Activated CD4-positive, alpha-beta T cell treated with anti-CD3 and anti-CD28 coated beads, Interleukin-10, Interleukin-2, amounts not matched to agents 100 ng/mL and 50 ng/mL, durations not matched to agents 16 hours and 8 hours (primary cell): ENCODE results near the gene PCBP4.
"Not testable (repeated sequence)": the region's sequence is repeated elsewhere in the genome, so short reads cannot be mapped to it uniquely, and the experiment has no call there.

Source experiments
- DNase-seq: peaks from one replicate; pipeline ENCODE4 v3.0.0-alpha.2; 2020

The PCBP4 gene

DNA sequence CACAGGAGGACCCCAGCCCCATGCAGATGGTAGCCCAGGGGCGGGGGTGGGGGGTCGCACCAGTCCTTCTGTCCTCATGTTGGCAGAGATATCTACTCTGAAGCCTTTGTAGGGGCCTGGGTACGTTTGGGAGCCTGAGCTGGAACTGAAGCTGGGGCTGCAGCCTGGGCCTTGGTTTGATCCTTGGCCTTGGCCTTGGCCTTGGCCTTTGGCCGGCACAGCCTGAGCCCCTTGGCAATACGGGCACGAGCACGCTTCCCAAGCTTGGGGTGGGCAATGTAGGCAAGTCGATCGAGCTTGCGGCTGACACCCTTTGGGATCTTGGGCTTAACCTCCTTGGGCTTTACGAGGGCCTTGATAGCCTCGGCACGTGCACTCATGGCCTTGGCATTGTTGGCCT, 26.4 kb upstream of the PCBP4 start:
- DNase-seq: not testable (repeated sequence)

DNA sequence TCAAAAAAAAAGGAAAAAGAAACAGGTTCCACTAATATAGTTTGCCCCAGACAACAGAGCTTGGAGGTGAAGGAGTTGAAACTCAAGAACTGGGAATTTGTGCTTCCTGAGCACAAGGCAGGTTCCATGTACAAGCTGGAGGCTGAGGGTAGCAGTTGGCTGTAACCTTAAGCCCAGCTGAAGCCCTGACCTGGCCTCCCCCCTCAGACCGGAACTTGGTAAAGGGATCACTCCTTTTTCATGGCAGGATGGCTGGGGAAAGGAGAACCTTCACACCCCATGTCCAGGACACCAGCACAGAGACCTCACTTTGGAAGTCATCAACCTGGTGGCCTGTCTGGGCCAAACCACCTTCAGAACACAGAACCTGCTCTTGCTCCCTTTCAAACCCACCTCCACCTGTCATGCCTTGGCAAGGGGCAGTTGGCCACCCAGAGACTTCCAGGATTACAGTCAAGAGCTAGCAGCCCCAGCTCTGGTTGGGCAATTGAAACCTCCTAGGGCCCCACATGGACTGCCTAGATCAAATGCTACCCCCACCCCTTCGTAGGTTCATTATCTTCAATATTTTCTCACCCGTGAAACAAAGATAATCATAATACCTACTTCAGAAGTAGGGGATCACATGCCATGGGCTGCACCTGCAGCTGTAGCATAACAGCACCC, 24.9 kb upstream of the PCBP4 start:
- no peak for DNase-seq

DNA sequence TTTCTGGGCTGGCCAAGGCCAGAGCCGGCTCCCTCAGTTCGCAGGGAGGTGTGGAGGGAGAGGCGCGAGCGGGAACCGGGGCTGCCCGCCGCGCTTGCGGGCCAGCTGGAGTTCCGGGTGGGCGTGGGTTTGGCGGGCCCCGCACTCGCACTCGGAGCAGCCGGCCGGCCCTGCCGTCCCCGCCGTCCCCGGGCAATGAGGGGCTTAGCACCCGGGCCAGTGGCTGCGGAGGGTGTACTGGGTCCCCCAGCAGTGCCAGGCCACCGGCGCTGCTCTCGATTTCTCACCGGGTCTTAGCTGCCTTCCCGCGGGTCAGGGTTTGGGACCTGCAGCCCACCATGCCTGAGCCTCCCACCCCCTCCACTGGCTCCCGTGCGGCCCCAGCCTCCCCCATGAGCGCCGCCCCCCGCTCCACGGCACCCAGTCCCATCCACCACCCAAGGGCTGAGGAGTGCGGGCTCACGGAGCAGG, 23.3 kb upstream of the PCBP4 start:
- DNase-seq: not testable (repeated sequence)

DNA sequence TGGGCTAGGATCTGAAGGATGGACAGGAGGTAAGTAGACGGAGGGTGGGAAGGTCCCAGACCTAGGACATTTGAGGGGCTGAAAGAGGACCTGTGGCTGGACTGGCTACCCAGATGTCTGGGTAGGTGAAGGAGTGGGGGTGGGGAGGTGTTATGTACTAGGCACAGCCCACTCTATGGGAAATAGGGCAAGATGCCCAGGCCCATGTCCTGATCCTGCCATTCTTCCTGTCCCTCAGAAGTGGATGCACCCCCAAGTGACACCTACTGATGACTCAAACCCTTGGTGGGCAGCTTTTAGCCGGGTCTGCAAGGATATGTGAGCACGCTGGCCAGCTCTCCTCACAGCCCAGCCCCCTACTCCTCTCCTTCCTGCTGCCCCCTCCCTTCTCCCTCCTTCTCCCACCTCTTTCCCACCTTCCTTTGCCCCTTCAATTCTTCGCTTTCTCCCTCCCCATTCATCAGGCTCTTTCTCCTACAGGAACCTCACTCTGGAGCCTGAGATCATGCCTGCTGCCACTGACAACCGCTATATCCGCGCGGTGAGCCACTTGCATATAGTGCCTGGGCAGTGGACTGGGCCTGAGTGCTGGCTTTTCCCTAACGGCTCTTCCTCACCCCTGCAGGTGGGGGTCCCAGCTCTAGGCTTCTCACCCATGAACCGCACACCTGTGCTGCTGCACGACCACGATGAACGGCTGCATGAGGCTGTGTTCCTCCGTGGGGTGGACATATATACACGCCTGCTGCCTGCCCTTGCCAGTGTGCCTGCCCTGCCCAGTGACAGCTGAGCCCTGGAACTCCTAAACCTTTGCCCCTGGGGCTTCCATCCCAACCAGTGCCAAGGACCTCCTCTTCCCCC, 21.3 kb upstream of the PCBP4 start:
- no peak for DNase-seq

DNA sequence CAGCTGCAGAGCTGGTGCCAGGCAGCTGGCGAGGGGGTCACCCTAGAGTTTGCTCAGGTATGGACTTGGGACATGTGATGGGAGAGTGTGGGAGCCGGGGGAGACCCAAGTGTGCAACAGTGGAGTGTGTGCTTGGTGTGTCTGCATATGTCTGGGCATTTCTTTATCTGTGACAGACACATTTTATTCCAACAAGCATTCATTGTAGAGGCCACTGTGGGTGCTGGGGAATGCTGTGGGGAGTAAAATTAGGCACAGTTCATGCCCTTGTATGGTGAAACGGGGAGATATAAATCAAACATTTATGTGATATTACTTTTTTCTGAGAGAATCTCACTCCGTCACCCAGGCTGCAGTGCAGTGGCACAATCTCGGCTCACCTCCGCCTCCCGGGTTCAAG, 20.3 kb upstream of the PCBP4 start:
- no peak for DNase-seq

DNA sequence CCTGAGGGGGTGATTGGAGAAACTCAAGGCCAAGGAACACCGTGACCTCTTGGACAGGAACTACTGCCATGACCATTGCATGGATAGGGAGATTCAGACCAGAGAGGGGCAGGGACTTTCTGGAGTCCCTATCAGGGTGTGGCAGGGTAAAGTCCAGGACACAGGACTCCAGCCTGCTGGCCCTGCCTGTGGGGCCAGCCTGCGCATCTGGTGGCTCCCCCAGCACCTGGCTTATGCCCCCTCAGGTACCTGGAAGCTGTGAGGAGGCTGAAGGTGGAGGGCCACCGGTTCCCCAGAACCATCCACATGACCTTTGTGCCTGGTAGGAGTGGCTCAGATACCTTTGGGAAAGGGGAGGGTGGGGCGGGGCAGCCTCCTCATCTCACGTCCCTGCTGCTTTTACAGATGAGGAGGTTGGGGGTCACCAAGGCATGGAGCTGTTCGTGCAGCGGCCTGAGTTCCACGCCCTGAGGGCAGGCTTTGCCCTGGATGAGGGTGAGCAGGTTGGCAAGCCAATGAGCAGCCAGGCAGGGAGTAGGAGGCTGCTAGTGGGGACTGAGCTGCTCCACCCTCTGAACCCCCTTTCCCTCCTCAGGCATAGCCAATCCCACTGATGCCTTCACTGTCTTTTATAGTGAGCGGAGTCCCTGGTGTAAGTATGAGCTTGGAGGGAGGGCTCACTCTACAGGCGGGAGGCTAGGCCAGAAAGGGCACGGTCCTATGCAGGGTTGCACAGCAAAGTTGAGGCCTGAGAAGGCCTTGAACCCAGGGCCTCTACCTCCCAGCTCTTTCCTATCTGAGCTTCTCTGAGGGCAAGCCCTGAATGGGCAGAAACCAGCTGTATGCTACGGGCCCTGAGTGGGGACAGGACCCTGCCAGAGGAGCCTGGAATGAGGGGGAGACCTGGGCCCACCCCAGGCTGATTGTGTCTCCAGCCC, 19.0 kb upstream of the PCBP4 start:
- DNase-seq: no peak

DNA sequence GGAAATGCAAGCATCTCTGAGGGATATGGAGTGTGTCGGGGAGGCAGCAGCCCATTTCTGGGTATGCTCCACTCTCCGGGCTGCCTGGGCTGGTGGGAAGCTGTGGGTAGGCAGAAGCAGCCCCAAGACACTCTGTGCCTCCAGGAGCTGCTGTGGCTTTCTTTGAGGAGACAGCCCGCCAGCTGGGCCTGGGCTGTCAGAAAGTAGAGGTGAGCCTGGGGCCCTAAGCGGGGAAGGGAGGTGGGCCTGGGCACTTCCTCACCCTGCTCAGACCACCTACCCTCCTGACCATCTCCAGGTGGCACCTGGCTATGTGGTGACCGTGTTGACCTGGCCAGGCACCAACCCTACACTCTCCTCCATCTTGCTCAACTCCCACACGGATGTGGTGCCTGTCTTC, 17.8 kb upstream of the PCBP4 start:
- DNase-seq: no peak

DNA sequence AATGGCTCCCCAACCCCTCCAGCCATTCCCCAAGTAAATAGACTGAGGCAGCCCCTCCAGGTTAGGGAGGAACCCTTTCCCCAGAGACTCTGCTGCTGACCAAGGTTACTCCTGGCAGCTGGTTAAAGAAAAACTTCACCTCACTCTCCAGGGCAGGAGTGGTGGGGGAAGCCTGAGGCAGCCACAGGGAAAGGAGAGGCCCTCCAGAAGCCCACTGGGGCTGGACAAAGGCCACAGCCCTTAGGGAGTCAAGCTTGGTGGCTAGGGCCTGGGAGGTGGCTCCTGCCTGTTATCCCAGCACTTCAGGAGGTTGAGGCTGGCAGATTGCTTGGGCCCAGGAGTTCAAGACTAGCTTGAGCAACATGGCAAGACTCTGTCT, 17.0 kb upstream of the PCBP4 start:
- DNase-seq: no peak

DNA sequence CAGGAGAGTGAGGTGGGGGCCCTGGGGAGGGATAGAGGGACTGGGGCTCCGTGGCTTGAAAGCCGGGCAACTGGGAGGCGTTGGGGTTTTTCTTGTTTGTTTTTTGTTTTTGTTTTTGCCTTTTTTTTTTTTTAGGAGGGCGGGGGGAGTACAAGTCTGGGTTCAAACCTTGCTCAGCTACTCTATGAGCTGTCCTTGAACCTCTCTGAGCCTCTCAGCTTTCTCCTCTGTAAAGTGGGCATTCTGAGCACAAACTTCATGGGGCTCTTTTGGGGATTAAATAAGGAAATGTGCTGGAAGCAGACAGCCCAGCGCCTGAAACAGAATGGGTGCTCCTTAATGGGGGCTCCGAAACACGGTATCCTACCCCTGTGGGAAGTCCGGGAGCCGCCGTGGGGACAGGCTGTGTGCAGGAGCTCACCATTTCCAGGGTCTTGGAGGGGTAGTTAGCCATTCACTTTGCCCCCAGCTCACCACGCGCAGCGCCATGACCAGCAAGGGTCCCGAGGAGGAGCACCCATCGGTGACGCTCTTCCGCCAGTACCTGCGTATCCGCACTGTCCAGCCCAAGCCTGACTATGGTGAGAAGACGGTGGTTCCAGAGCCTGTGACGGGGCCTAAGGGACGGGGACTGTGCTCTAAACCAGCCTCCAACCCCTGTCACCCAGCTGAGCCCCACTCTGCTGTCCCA, 16.5 kb upstream of the PCBP4 start:
- no peak for DNase-seq

DNA sequence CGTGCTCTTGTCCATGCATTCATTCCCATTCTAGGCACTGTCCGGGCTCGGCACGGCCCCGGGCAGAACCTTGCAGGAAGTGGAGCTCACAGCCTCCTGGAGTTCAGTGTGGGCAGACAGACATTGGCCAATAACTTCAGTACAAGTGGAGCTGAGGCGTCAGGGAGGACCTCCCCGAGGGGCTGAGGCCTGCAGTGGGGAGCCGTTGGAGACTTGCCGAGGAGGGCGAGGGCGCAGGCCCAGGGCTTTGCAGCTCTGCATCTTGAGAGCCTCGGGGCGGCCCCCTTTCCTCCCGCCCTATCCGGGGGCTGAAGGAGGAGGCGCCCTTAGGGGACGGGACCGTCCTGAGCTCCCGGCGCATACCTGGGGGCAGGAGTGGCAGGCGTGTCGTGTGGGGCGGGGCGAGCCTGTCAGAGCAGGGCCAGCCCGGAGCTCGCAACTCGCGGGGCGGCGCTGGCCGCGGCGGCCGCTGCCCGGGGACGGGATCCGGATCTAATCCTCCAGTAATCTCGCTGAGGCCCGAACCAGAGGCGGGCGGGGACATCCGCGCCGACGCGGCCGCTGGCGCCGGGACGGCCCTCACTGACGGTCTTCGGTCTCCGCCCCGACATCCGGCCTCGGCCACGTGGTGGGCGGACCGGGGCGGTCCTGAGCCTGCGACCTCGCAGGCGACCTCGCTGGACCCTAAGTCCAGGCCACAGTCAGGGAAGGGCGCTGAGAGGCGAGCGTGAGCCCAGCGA, 15.8 kb upstream of the PCBP4 start, which contains the start of gene ACY1:
ACY1 (plus strand) TSS at position 698 of the 740 bp plus-strand sequence. CDS start 530 bp downstream, outside the sequence.
- peak; percentile 86 for DNase-seq

DNA sequence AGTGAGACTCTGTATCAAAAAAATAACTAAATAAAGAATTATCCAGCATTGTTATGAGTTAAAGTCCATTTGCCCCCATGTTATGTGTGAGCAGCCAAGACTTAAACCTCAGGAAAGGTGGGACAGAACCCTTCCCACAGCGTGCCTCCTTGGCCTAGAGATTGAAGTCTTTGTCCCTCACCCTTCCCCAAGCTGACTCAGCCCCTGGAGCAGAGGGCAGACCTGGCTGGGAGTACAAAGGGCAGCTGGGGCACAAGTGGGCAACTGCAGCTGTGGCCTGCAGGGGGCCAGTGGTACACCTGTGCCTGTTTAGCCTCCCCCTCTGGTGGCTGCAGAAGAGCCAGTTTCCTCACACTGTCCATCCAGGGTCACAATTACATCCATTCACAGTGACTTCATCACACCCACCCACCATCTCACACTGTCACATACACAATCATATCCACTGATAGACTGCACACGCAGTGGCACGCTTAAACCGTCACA, 15.1 kb upstream of the PCBP4 start:
- peak; percentile 59 for DNase-seq

DNA sequence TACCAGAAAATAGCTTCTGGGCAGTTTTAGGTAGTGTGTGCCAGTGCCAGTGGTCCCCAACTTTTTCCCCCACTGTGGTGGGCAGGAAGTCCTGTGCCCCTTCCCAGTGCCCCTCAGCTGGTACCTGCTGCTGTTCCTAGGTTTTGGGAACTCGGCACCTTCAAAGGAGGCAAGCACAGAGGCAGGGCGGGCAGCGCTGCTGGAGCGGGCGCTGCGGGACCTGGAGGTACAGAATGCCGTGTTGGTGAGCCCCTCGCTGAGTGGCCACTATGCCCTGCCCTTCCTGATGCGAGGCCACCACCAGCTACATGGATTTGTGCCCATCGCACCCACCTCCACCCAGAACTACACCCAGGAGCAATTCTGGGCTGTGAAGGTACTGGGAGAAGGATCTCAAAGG, 13.0 kb upstream of the PCBP4 start:
- DNase-seq: no peak

DNA sequence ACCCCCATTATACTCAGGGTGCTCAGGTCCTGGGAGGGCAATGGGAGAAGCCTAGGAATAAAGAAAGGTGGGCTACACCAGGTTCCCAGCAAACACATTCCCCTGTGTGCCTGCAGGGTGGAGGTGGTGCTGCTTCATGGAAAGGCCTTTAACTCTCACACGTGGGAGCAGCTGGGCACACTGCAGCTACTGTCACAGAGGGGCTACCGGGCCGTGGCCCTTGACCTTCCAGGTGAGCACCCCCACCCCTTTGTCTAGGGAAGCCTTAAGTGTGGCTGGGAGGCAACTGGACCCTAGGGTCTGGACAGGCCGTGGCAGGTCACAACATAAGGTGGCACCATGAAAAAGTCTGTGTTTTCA, 10.9 kb upstream of the PCBP4 start:
- no peak for DNase-seq

DNA sequence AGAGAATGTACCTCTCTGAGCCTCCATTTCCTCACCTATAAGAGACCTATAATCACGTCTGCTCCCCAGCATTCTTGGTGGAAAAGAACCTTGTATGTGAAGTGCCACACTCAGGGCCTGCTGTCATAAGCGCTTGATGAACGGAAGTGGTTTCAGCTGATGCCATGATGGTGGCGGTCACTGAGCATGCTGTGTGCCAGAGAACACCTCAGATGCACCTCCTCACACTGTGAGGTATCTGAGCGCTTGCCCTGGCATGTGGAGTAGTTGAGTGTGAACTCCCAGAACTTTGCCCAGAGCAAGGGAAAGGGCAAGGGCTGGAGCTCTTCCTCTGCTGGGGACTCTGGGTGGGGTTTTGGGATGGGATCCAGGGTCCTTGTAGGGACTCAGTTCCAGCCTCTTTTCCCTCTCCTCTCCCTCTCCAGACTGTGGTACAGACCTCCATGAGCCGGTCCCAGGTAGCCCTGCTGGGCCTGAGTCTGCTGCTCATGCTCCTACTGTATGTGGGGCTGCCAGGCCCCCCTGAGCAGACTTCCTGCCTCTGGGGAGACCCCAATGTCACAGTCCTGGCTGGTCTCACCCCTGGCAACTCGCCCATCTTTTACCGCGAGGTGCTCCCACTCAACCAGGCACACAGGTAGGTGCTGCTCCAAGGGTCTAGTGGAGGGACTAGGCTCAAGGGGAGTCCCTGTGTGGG, 10.3 kb upstream of the PCBP4 start:
- no peak for DNase-seq

DNA sequence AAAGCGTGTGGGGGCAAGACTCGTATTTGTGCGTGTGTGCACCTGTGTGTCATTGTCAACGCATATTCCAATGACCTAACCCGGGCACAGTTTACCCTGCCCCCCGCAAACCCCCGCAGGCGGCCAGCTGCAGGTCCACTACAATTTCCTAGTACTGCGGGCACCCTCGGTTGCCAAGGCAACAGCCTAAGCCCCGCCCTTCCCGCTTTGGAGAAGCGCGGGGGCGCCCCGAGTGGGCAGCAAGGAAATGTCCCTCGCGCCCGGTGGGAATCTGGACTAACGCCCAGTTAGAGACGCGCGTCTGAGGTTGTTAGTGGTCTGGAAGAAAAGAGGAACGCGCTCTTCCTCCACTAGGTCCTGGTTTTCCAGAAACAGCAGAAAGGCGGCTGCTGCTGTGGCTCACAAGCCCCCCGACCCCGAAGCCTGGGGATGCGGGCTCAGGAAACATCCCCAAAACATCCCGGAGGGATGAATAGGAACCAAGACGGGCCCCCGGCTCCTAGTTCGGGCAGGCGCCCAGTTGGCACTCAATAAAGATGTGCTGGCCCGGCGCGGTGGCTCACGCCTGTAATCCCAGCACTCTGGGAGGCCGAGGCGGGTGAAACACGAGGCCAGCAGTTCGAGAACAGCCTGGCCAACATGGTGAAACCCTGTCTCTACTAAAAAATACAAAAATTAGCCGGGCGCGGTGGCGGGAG, 8.7 kb upstream of the PCBP4 start:
- peak; percentile 44 for DNase-seq

DNA sequence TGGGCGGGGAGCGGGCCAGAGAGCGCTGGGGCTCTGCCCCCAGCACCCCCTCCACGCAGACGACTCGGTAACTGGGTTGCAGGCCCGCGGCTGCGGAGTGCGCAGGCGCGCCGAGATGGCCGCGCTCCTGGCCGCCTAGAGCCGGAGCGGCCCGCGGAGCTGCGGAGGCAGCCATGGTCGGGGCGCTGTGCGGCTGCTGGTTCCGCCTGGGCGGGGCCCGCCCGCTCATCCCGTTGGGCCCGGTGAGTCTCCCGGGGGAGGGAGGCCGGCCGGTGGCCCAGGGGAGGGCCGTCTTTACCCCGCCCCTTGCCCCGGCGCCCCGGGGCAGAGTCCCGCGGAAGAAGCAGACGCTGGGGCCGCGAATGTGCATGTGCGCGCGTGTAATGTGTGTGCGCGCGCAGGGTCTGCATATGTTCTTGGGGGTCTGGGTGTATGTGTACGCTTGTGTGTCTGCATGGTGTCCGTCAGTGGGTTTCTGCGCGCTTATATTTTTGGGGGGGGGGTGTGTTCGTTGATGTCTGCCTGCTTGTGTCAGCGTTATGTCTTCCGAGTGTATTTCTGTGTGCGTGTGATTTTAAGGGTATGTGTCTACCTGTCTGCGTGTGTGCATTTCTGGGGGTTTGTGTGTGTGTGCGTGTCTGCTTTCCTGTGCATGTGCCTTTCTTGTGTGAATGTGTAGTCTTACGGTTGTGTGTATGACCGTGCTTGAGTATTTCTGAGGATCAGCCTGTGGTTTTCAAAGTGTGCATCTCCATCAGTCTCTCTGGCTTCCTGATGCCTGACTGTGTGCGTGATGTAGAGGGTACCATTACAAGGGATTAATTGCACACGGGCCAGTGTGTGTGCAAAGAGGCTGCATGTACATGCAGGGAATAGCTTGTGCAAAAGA, 8.0 kb upstream of the PCBP4 start, which contains the start of gene ABHD14A:
ABHD14A (plus strand) TSS at position 102 of the 889 bp plus-strand sequence; CDS start at position 174, 72 bp downstream.
- peak; percentile 82 for DNase-seq

DNA sequence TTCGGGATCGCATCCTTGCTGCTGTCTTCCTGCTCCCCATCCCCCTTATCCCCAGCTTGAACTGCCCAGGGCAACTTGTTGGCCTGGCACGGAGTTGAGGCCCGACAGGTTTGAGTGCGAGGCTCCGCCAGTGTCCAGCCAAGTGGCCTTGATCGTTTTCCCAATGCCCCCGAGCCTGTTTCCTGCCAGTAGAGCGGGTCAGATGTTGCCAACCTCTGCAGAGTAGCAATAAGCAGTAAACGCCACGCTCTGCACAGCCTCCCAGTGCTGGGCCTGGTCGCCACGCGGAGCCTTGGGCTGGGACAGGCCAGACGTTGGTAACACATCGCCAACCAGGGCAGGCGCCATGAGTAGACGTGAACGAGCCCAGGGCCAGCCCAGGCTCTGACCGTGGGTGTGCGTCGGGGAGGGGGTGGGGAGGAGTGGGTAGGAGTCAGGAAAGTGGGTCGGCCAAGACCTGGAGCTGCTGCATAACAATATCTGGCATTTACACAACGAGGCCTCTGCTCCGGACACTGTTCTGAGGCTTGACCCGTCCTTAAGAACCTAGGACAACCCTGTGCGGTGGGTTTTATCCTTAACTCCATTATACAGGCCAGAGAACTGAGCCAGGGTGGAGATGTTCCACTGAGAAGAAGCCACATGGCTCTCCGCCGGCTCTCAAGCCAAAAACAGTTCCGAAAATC, 7.2 kb upstream of the PCBP4 start:
- DNase-seq: no peak

DNA sequence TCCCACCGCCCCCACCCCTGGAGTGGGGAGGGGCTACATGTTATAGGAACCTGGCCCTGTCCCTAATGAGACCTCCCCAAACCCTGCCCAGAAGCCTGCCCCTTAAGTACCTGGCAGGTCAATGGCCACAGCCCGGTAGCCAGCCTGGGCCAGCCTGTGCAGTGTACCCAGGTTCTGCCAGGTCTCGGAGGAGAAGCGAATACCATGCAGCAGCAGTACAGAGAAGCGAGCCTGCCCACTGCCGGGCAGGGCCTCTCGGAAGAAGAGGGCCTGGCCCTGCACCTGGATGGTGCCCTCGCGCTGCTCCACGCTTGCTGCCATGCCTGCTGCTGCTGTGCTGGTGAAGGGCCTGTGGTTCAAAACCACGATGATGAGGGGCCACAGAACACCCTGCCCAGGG, 4.1 kb upstream of the PCBP4 start:
- no peak for DNase-seq
